ENCODE results near the gene NXN. TPM values are rescaled to one million over a fixed set of nuclear protein-coding genes. Genes with fewer than 3 reads are reported as not detected.
A peak's percentile ranks its signal among the peaks of the same experiment; 100 is the strongest.
"Not testable (repeated sequence)": the region's sequence is repeated elsewhere in the genome, so short reads cannot be mapped to it uniquely, and the experiment has no call there.

NXN gene
- total and polyA plus RNA-seq, 2 experiments from 2014 or later, result 8.0 to 41.9 TPM

DNA sequence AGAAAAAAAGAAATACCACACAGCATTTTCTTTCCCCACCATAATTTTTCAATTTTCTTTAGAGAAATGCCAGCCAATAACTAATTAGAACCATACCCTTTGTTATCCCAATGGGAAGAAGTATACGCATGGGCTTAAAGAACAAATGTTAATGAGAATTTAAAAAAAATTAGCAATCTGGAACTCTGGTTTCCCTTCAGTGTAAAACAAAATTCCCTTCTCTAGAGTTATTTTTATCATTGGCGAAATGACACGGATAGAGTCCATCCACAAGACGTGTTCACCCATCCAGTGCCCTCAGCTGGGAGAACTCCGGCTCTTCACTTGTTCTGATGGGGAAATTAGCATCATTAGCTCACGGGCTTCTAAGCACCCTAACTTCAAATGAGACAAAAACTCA, 3.3 kb downstream of the NXN start:
- Histone ChIP-seq H2AFZ (no peak overlapping the region), H3K9me3 (ENCODE audit: low read depth) (no peaks in the 10 kb centered on the region), H3K9me2 (ENCODE audit: insufficient read depth) (no peaks in the 10 kb centered on the region), H3K4me3 (peak overlapping the region; percentile 58; the same call in 1 of the 2 replicates), H3K27ac (no peak overlapping the region), H3K4me2 (ENCODE audit: unreplicated experiment) (peak overlapping the region; percentile 66), H3K36me3 (ENCODE audit: low read depth) (no peaks in the 10 kb centered on the region), H3K79me2 (ENCODE audit: insufficient read depth) (peaks cover 68% of the 10 kb centered on the region), H3K9ac (peak overlapping the region; percentile 43), H3K27me3 (replicated peaks; ENCODE audit: insufficient read depth) (no peaks in the 10 kb centered on the region), H4K20me1 (ENCODE audit: insufficient read depth) (peaks cover 4% of the 10 kb centered on the region; the same call in 1 of the 2 replicates), H3F3A (ENCODE audit: insufficient read depth) (peaks cover 27% of the 10 kb centered on the region), H3K4me1 (ENCODE audit: insufficient read depth) (peaks cover 30% of the 10 kb centered on the region)
- peak; percentile 33 for DNase-seq
- 42 to 43% methylated on average over 6 of the region's 6 CpGs for WGBS, 2 experiments (ENCODE audit: low coverage in 1 of 2, low lambda C conversion rate in 2 of 2, missing lambda C conversion rate in 2 of 2)
- in situ Hi-C loops (cut with MboI), result no loop called here
- TF ChIP-seq EZH2 (IDR thresholded peaks at IDR 0.05; ENCODE audit: insufficient read depth, poor library complexity, severe bottlenecking) (no peak), EZH2phosphoT487 (IDR thresholded peaks at IDR 0.05; ENCODE audit: insufficient read depth, low read depth) (no peak)

DNA sequence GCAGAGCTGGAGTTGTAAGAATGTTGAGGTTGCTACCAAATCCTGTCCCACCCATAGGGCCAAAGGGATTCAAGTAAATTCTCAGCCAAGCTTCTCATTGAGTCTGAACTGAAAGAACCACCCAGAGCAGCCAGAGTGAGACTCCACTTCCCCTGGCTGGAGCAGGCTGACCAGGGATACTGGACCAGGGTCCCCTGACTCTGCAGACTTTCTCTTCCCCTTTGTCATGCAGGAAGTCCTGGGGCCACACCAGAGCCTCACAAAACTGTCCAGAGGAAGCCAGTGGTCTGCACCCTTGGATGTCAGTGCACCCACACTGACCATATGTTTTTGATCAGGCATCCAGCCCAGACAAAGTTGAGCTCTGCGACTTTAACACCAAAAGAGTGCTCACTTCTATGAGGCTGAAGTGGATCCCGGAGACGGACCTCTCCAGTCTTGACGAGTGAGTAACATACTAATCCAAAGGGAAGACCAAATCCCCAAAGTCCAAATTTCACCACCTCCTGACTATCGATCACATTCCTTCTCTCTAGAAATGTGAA, 4.1 kb downstream of the NXN start:
- H4K20me1 ChIP-seq (ENCODE audit: insufficient read depth), result peaks cover 6% of the 10 kb centered on the region; the same call in 1 of the 2 replicates
- peak overlapping the region; percentile 43 for H3K9ac ChIP-seq
- peak overlapping the region; percentile 34 for H3K27ac ChIP-seq
- no peaks in the 10 kb centered on the region for H3K9me3 ChIP-seq (ENCODE audit: low read depth)
- DNase-seq, result peak; percentile 65
- no peaks in the 10 kb centered on the region for H3K36me3 ChIP-seq (ENCODE audit: low read depth)
- H3K4me2 ChIP-seq (ENCODE audit: unreplicated experiment), result peak overlapping the region; percentile 66
- 3 to 4% methylated on average over 5 of the region's 5 CpGs for WGBS, 2 experiments (ENCODE audit: low coverage in 1 of 2, low lambda C conversion rate in 2 of 2, missing lambda C conversion rate in 2 of 2)
- no peaks in the 10 kb centered on the region for H3K27me3 ChIP-seq (replicated peaks; ENCODE audit: insufficient read depth)
- H3F3A ChIP-seq (ENCODE audit: insufficient read depth), result peaks cover 22% of the 10 kb centered on the region
- peaks cover 30% of the 10 kb centered on the region for H3K4me1 ChIP-seq (ENCODE audit: insufficient read depth)
- peak overlapping the region; percentile 58 for H3K4me3 ChIP-seq
- TF ChIP-seq EZH2phosphoT487 (IDR thresholded peaks at IDR 0.05; ENCODE audit: insufficient read depth, low read depth) (no peak), EZH2 (IDR thresholded peaks at IDR 0.05; ENCODE audit: insufficient read depth, poor library complexity, severe bottlenecking) (no peak)
- in situ Hi-C loops (cut with MboI), result no loop called here
- no peak overlapping the region for H2AFZ ChIP-seq
- peaks cover 77% of the 10 kb centered on the region for H3K79me2 ChIP-seq (ENCODE audit: insufficient read depth)
- H3K9me2 ChIP-seq (ENCODE audit: insufficient read depth), result no peaks in the 10 kb centered on the region

DNA sequence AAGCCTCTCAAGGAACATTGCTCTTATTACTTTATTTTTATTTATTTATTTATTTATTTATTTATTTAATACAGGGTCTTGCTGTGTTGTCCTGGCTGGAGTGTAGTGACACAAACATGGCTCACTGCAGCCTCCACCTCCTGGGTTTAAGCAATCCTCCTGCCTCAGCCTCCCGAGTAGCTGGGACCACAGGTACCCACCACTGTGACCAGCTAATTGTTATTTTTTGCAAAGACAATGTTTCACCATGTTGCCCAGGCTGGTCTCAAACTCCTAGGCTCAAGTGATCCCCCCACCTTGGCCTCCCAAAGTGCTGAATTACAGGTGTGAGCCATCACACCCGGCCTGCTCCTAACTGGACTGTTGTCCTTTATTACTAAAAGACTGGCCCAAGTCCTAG, 4.8 kb downstream of the NXN start:
- H3K9me2 ChIP-seq (ENCODE audit: insufficient read depth); H3K9ac ChIP-seq; H3K9me3 ChIP-seq (ENCODE audit: low read depth); DNase-seq; H3K4me3 ChIP-seq; H4K20me1 ChIP-seq (ENCODE audit: insufficient read depth); H2AFZ ChIP-seq; in situ Hi-C loops (cut with MboI); H3K27me3 ChIP-seq (replicated peaks; ENCODE audit: insufficient read depth); H3K36me3 ChIP-seq (ENCODE audit: low read depth): not testable (repeated sequence)
- H3K4me1 ChIP-seq (ENCODE audit: insufficient read depth), result peaks cover 31% of the 10 kb centered on the region
- 58 to 65% methylated on average over 2 of the region's 2 CpGs for WGBS, 2 experiments (ENCODE audit: low coverage in 1 of 2, low lambda C conversion rate in 2 of 2, missing lambda C conversion rate in 2 of 2)
- peaks cover 19% of the 10 kb centered on the region for H3F3A ChIP-seq (ENCODE audit: insufficient read depth)
- H3K4me2 ChIP-seq (ENCODE audit: unreplicated experiment), result peak overlapping the region; percentile 66
- peaks cover 84% of the 10 kb centered on the region for H3K79me2 ChIP-seq (ENCODE audit: insufficient read depth)
- H3K27ac ChIP-seq, result peak overlapping the region; percentile 34

DNA sequence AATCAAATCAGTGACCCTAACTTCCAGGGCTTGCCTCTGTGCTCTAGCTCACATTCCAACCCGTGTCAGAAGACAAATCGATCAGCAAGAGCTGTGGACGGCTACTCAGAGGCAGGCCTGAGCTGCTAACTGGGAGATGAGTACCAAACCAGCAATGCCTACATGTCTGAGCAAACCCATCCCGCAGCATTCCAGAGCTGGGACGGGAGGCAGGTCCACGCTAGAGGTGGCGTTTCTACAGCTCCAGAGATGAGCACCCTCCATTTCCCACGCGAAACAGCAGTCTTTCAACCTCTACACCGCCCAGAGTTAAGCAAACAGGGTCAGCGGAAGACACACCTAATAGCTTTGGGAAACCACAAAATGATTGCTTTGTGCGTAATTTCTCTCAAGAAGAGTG, 6.5 kb downstream of the NXN start:
- no peak for TF ChIP-seq EZH2phosphoT487 (IDR thresholded peaks at IDR 0.05; ENCODE audit: insufficient read depth, low read depth)
- no peak for TF ChIP-seq EZH2 (IDR thresholded peaks at IDR 0.05; ENCODE audit: insufficient read depth, poor library complexity, severe bottlenecking)
- no peaks in the 10 kb centered on the region for H3K9me2 ChIP-seq (ENCODE audit: insufficient read depth)
- no peak overlapping the region for H3K27ac ChIP-seq
- no peak for DNase-seq
- no peak overlapping the region for H3K4me3 ChIP-seq
- H3F3A ChIP-seq (ENCODE audit: insufficient read depth), result peaks cover 19% of the 10 kb centered on the region
- no peak overlapping the region for H3K4me2 ChIP-seq (ENCODE audit: unreplicated experiment)
- H3K79me2 ChIP-seq (ENCODE audit: insufficient read depth), result peaks cover 93% of the 10 kb centered on the region
- H4K20me1 ChIP-seq (ENCODE audit: insufficient read depth), result peaks cover 6% of the 10 kb centered on the region; the same call in 1 of the 2 replicates
- no peak overlapping the region for H3K9ac ChIP-seq
- H3K27me3 ChIP-seq (replicated peaks; ENCODE audit: insufficient read depth), result no peaks in the 10 kb centered on the region
- in situ Hi-C loops (cut with MboI), result no loop called here
- WGBS, 2 experiments (ENCODE audit: low coverage in 1 of 2, low lambda C conversion rate in 2 of 2, missing lambda C conversion rate in 2 of 2), result 95 to 96% methylated on average over 12 of the region's 12 CpGs
- no peaks in the 10 kb centered on the region for H3K9me3 ChIP-seq (ENCODE audit: low read depth)
- no peak overlapping the region for H2AFZ ChIP-seq
- H3K4me1 ChIP-seq (ENCODE audit: insufficient read depth), result peaks cover 41% of the 10 kb centered on the region
- H3K36me3 ChIP-seq (ENCODE audit: low read depth), result no peaks in the 10 kb centered on the region

DNA sequence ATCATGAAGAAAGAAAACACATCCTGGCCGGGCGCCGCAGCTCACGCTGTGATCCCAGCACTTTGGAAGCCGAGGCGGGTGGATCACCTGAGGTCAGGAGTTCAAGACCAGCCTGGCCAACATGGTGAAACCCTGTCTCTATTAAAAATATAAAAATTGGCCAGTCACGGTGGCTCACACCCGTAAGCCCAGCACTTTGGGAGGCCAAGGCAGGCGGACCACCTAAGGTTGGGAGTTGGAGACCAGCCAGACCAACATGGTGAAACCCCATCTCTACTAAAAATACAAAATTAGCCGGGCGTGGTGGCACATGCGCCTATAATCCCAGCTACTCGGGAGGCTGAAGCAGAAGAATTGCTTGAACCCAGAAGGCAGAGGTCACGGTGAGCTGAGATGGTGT, 7.7 kb downstream of the NXN start:
- H3K4me2 ChIP-seq (ENCODE audit: unreplicated experiment); H3K9ac ChIP-seq; in situ Hi-C loops (cut with MboI); DNase-seq; H3K27me3 ChIP-seq (replicated peaks; ENCODE audit: insufficient read depth); H2AFZ ChIP-seq; H3K4me3 ChIP-seq; H4K20me1 ChIP-seq (ENCODE audit: insufficient read depth); H3K27ac ChIP-seq; H3K9me2 ChIP-seq (ENCODE audit: insufficient read depth); H3K9me3 ChIP-seq (ENCODE audit: low read depth); H3K36me3 ChIP-seq (ENCODE audit: low read depth): not testable (repeated sequence)
- Histone ChIP-seq H3K4me1 (ENCODE audit: insufficient read depth) (peaks cover 33% of the 10 kb centered on the region), H3F3A (ENCODE audit: insufficient read depth) (peaks cover 19% of the 10 kb centered on the region), H3K79me2 (ENCODE audit: insufficient read depth) (peaks cover 93% of the 10 kb centered on the region)
- 95% methylated on average over 14 of the region's 14 CpGs for WGBS, 2 experiments (ENCODE audit: low coverage in 1 of 2, low lambda C conversion rate in 2 of 2, missing lambda C conversion rate in 2 of 2)

Data from GM23248 (cell line).